PFSK-1 (cell line): ENCODE data around the gene TRUB2.

Experiments used
- FOXP2 ChIP-seq: optimal IDR thresholded peaks from 2 replicates; pipeline ENCODE3; 2011; ENCODE audit warnings: borderline replicate concordance, control low read depth, inconsistent platforms; ENCODE audit not compliant: insufficient read depth; ENCODE audit errors: extremely low read length, extremely low read depth
- POLR2AphosphoS5 ChIP-seq: IDR thresholded peaks from 2 replicates; pipeline ENCODE4 v1.6.1; 2012; ENCODE audit warnings: low read depth, mild to moderate bottlenecking, control low read depth, low read length, moderate library complexity
- REST ChIP-seq, 2 experiments: IDR thresholded peaks; 2 replicates each; pipeline versions ENCODE4 v1.6.1 to v1.8.0; 2011 to 2012; ENCODE audit warnings: low read depth in 2 of 2, low read length in 2 of 2, control low read depth in 1 of 2, inconsistent platforms in 1 of 2, mild to moderate bottlenecking in 1 of 2, moderate library complexity in 1 of 2; ENCODE audit not compliant: insufficient read depth in 1 of 2
- SIN3A ChIP-seq: IDR thresholded peaks from 2 replicates; pipeline ENCODE4 v1.6.1; 2012; ENCODE audit warnings: mild to moderate bottlenecking, low read length, moderate library complexity, borderline replicate concordance; ENCODE audit not compliant: insufficient read depth
- TAF1 ChIP-seq: IDR thresholded peaks from 2 replicates; pipeline ENCODE4 v1.6.1; 2012; ENCODE audit warnings: low read length, control low read depth, borderline replicate concordance; ENCODE audit not compliant: insufficient read depth

Gene TRUB2

GRCh38 chr9:128258326-128258725, 63.9 kb downstream of the TRUB2 start:
- TF ChIP-seq TAF1 (no peak), FOXP2 (no peak), SIN3A (no peak), REST (IDR thresholded peaks at IDR 0.05; ENCODE audit: insufficient read depth in 1 of 2, low read depth in 2 of 2, low read length in 2 of 2) (no peak), POLR2AphosphoS5 (no peak)

- TF ChIP-seq POLR2AphosphoS5: no peak
- no peak for TF ChIP-seq REST (IDR thresholded peaks at IDR 0.05; ENCODE audit: insufficient read depth in 1 of 2, low read depth in 2 of 2, low read length in 2 of 2)
- no peak for TF ChIP-seq SIN3A
- no peak for TF ChIP-seq TAF1
- TF ChIP-seq FOXP2: no peak
Measured at GRCh38 chr9:128257907-128258306, 64.3 kb downstream of the TRUB2 start.

GRCh38 chr9:128257086-128257825, 65.0 kb downstream of the TRUB2 start:
- TF ChIP-seq FOXP2 (no peak), REST (IDR thresholded peaks at IDR 0.05; ENCODE audit: insufficient read depth in 1 of 2, low read depth in 2 of 2, low read length in 2 of 2) (no peak), TAF1 (no peak), SIN3A (no peak), POLR2AphosphoS5 (no peak)
